ENCODE measurements around the gene CEP89.

DNA sequence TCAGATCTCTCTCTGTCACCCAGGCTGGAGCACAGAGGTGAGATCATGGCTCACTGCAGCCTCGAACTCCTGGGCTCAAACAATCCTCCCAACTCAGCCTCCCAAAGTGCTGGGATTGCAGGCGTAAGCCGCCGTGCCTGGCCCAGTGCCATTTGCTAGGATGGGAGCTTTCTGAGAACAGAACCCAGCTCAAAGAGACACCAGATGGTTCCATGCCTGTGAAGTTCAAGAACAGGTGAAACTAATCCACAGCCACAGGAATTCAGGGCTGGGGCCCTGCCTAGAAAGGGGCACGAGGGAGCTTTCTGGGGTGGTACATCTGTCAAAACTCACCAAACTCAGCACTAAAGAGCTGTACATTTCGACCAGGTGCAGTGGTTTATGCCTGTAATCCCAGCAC lies 106.4 kb downstream of the CEP89 start:
- TF ChIP-seq POLR2A (IDR thresholded peaks at IDR 0.05) (no peak), CTCF (IDR thresholded peaks at IDR 0.05) (no peak), POLR2AphosphoS5 (IDR thresholded peaks at IDR 0.05) (no peak), EP300 (IDR thresholded peaks at IDR 0.05) (no peak)
